DOHH2 (cell line): ENCODE measurements around the gene NDUFS7.

Experiments used
- CTCF ChIP-seq: fragments of 200-600 bp; sonication (generic); IDR thresholded peaks from one replicate; pipeline ENCODE4 v1.5.1; 2014; ENCODE audit warnings: antibody characterized with exemption, mild to moderate bottlenecking, low read depth, low read length; ENCODE audit not compliant: poor library complexity, severe bottlenecking
- EZH2phosphoT487 ChIP-seq: fragments of 200-600 bp; sonication (generic); IDR thresholded peaks from 2 replicates; pipeline ENCODE4 v1.6.1; 2017; ENCODE audit warnings: borderline replicate concordance, mild to moderate bottlenecking, antibody characterized with exemption, low read length, moderate library complexity, mixed read lengths

GRCh38 chr19:1354970-1355567 is 28.6 kb upstream of the NDUFS7 start:
- TF ChIP-seq CTCF, result no peak
- no peak for TF ChIP-seq EZH2phosphoT487
